Ascending aorta (tissue), 2 donors: ENCODE measurements around the gene FGF19. TPM values are rescaled to one million over a fixed set of nuclear protein-coding genes. Genes with fewer than 3 reads are reported as not detected.
"Not testable (repeated sequence)": the region's sequence is repeated elsewhere in the genome, so short reads cannot be mapped to it uniquely, and the experiment has no call there.

Experiments used
- DNase-seq, 2 donors: peaks; one replicate each; pipeline ENCODE4 v3.0.0-alpha.2; 2019; ENCODE audit warnings: low spot score in 2 of 2
- H3K27ac ChIP-seq, 2 donors: fragments of 200-600 bp; sonication (generic); one replicate each; pipeline ENCODE4 v1.5.1; 2016 to 2017; ENCODE audit warnings: mild to moderate bottlenecking in 1 of 2
- H3K27me3 ChIP-seq: fragments of 200-600 bp; sonication (generic); one replicate; pipeline ENCODE4 v1.5.1; 2017
- H3K36me3 ChIP-seq, 2 donors: fragments of 200-600 bp; sonication (generic); one replicate each; pipeline ENCODE4 v1.5.1; 2016
- H3K4me1 ChIP-seq, 2 donors: fragments of 200-600 bp; sonication (generic); one replicate each; pipeline ENCODE4 v1.5.1; 2016 to 2017; ENCODE audit warnings: mild to moderate bottlenecking in 1 of 2
- H3K4me3 ChIP-seq, 2 donors: fragments of 200-600 bp; sonication (generic); one replicate each; pipeline ENCODE4 v1.5.1; 2016 to 2017; ENCODE audit warnings: mild to moderate bottlenecking in 1 of 2
- H3K9me3 ChIP-seq, 2 donors: fragments of 200-600 bp; sonication (generic); one replicate each; pipeline ENCODE4 v1.5.1; 2016
- CTCF ChIP-seq, 3 experiments: fragments of 200-600 bp in 2 of 3; fragments of 450-650 bp in 1 of 3; sonication (generic) in 2 of 3; IDR thresholded peaks; one replicate each; pipeline ENCODE4 v1.5.1; 2016 to 2019; ENCODE audit warnings: antibody characterized with exemption in 3 of 3, mild to moderate bottlenecking in 1 of 3, moderate library complexity in 1 of 3
- intact Hi-C: fragments of 100-400 bp; cut with DNase I; formaldehyde crosslinking; loops from one replicate; pipeline ENCODE4 v1.15.1; 2023
- total RNA-seq: library from RNA; depleted of rRNA; stranded (reverse); fragments of >200 nt; gene quantifications from one replicate; pipeline ENCODE4 v1.1.0, GENCODE V29; 2016

The FGF19 gene
- total RNA-seq, 1 donor from 2014 or later: not detected

- Histone ChIP-seq H3K36me3 (no peaks in the 10 kb centered on the region), H3K4me3 (no peak overlapping the region), H3K4me1 (no peaks in the 10 kb centered on the region), H3K27ac (no peak overlapping the region), H3K27me3 (no peaks in the 10 kb centered on the region), H3K9me3 (no peaks in the 10 kb centered on the region)
- no peak for DNase-seq
- TF ChIP-seq CTCF (IDR thresholded peaks at IDR 0.05): no peak
- intact Hi-C loops: no loop called here
These were observed 11.4 kb downstream of the FGF19 start for GRCh38 chr11:69692422-69692821.

- no peak overlapping the region for H3K4me3 ChIP-seq
- H3K9me3 ChIP-seq: no peaks in the 10 kb centered on the region
- H3K4me1 ChIP-seq: no peaks in the 10 kb centered on the region
- no peak for TF ChIP-seq CTCF (IDR thresholded peaks at IDR 0.05)
- H3K27ac ChIP-seq: no peak overlapping the region
- DNase-seq: no peak
- intact Hi-C loops: no loop called here
- no peaks in the 10 kb centered on the region for H3K36me3 ChIP-seq
- no peaks in the 10 kb centered on the region for H3K27me3 ChIP-seq
These were observed 12.4 kb downstream of the FGF19 start for GRCh38 chr11:69691463-69691862.

- H3K27me3 ChIP-seq: no peaks in the 10 kb centered on the region
- DNase-seq: no peak
- intact Hi-C loops: loop anchor here (5.0 kb wide), 1 partner anchor 198 kb away; no protein-coding TSS in a partner anchor
- no peaks in the 10 kb centered on the region for H3K36me3 ChIP-seq
- H3K9me3 ChIP-seq: no peaks in the 10 kb centered on the region
- H3K27ac ChIP-seq: no peak overlapping the region
- H3K4me3 ChIP-seq: no peak overlapping the region
- no peak for TF ChIP-seq CTCF (IDR thresholded peaks at IDR 0.05)
- peaks cover 0 to 6% of the 10 kb centered on the region in 2 donors for H3K4me1 ChIP-seq
These were observed 14.1 kb downstream of the FGF19 start for GRCh38 chr11:69689484-69690319.

GRCh38 chr11:69687969-69688771 is 15.7 kb downstream of the FGF19 start:
- H3K4me3 ChIP-seq, H3K27me3 ChIP-seq, DNase-seq, H3K27ac ChIP-seq, H3K36me3 ChIP-seq, H3K9me3 ChIP-seq, H3K4me1 ChIP-seq: not testable (repeated sequence)
- intact Hi-C loops: loop anchor here (2.0 to 5.0 kb wide), 2 partner anchors 199 to 509 kb away; no protein-coding TSS in a partner anchor

- Histone ChIP-seq H3K36me3 (no peaks in the 10 kb centered on the region), H3K4me3 (no peak overlapping the region), H3K27ac (no peak overlapping the region), H3K27me3 (no peaks in the 10 kb centered on the region), H3K9me3 (no peaks in the 10 kb centered on the region), H3K4me1 (peaks cover 0 to 6% of the 10 kb centered on the region in 2 donors)
- no peak for DNase-seq
- intact Hi-C loops: loop anchor here (2.0 to 5.0 kb wide), 2 partner anchors 200 to 510 kb away; no protein-coding TSS in a partner anchor
- no peak for TF ChIP-seq CTCF (IDR thresholded peaks at IDR 0.05)
These were observed 17.0 kb downstream of the FGF19 start for GRCh38 chr11:69686856-69687255.

- no peaks in the 10 kb centered on the region for H3K36me3 ChIP-seq
- no peak overlapping the region for H3K27ac ChIP-seq
- H3K4me1 ChIP-seq: peaks cover 0 to 6% of the 10 kb centered on the region in 2 donors
- H3K4me3 ChIP-seq: no peak overlapping the region
- no peaks in the 10 kb centered on the region for H3K27me3 ChIP-seq
- TF ChIP-seq CTCF (IDR thresholded peaks at IDR 0.05): no peak
- no peak for DNase-seq
- intact Hi-C loops: loop anchor here (2.0 to 5.0 kb wide), 2 partner anchors 201 to 510 kb away; no protein-coding TSS in a partner anchor
- H3K9me3 ChIP-seq: no peaks in the 10 kb centered on the region
These were observed 17.4 kb downstream of the FGF19 start for GRCh38 chr11:69686452-69686851.
